GM19043 (cell line): ENCODE measurements around the gene LUZP2.

ENCODE experiments used
- ATAC-seq: cut with Tn5 transposase; IDR thresholded peaks from one replicate; pipeline ENCODE4 v1.9.1; 2021; ENCODE audit warnings: low read depth; ENCODE audit not compliant: unreplicated experiment

Gene LUZP2

DNA sequence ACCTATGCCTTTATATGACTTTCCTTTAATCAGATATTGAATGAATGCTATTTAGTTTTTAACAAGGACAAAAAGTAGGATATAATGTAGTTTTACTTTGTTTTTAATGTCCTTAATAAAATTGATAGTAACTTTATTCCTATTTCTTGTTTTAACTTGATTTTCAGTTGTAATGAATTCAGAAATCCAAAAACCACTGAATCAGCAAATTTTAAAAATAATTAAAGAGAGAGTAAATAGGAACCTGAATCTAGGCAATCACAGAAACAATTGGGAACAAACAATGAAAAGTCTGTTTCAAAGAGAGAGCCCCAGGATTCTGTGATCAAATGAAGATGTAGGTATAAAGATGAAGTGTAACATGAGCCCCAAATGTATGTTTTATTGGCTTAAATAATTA lies 556.0 kb downstream of the LUZP2 start:
- ATAC-seq = no peak

- ATAC-seq = no peak
Observed at GRCh38 chr11:25057861-25058260, 561.0 kb downstream of the LUZP2 start.

DNA sequence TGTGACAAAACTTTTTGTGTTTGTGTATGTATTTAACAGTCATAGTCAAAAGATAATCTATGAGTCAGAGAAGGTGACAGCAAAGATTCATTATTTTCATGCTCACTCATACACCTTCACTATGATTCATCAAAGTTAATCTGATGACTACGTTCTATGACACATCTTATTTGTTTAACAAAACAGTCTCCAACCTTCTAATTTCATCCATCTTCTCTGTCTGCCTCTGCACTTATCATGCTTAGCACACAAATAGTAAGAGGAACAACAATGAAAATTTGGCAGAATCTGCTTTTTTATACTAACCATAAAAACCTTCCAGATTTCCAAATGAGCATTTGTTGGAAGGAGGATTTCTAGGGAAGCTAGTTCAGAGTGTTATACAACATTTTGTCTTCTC lies 568.9 kb downstream of the LUZP2 start:
- no peak for ATAC-seq

DNA sequence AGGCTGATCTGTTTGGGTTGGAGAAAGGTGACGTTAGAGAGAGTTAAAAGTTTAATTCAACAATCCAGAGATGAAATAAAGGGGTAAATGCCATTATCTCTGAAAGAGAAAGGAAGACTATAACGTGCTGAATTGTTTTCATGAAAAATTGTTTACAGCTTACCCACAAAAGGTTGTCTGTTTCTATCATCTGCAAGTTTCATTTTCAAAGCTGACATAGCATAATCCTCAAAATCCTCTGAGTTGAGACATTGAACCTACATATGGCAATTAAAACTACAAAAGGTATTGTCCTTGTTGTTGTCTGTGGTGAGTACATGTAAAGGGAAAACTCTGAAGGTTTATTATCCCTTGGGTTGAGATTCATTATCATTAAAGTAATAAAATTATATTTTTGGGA lies 569.9 kb downstream of the LUZP2 start:
- ATAC-seq = no peak

GRCh38 chr11:25068451-25068850 lies 571.6 kb downstream of the LUZP2 start:
- no peak for ATAC-seq

- no peak for ATAC-seq
Observed at GRCh38 chr11:25094085-25094802, 597.4 kb downstream of the LUZP2 start.

DNA sequence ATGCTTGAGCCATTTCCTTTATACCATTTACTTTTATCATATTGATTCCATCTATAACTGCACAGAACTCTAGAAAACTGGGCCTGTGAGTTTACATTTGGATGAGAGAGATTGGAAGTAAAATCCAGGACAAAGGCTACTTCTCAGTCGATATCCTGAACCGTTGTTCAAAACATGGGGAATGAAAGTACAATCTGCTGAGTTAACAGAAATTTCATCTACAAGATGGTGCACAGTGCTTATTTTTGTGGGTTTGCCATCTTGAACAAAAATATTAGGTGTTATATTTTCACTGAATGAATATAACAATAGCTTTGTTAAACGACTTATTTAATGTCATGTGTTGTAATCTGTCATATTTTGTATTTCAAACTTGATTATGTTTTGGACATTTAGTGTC lies 622.6 kb downstream of the LUZP2 start:
- ATAC-seq = no peak
